ENCODE measurements around the gene PKP3.
"Not testable (repeated sequence)": the region's sequence is repeated elsewhere in the genome, so short reads cannot be mapped to it uniquely, and the experiment has no call there.

The PKP3 gene

DNA sequence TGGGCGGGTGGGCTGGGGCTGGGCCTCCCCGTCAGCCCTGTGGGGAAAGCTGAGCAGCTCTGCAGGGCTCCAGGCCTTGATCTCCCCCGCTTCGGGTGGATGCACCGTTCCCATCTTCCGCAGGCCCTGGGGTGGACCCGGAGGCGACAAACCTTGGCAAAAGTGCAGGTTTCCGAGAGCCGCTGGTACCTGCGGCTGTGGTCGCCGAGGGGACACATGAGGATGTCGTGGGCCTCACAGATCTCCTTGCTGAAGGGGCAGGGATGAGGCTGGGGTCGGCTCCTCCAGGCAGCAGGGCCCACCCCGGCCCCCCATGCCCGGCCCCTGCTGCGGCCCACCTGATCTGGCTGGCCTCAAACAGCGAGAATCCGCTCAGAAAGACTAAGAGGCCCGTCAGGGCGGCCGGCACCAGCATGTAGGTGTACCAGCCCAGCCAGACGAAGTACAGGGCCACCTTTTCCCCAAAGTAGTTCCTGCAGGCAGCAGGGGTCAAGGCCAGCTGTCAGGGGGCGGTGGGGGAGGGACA, 36.0 kb downstream of the PKP3 start:
- no peak for DNase-seq (ENCODE audit: low spot score)

DNA sequence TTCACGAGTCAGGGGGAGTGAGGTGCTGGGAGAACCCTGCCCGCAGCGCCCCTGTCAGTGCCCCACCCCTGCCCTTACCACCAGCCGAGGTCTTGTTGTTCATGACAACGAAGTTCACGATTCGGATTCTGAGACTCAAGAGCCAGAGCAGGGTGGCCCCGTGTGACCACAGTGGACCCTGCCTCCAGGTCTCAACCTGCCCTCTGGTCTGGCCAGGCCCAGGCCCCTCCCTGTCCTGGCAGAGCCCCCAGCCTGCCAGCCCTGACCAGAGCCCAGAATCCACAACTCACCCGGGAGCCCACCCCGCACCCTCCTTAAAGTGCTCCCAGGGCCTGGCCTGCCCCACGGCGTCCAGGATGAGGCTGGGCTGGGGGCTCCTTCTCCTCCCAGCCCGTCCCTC, 37.9 kb downstream of the PKP3 start:
- no peak for DNase-seq (ENCODE audit: low spot score)

DNA sequence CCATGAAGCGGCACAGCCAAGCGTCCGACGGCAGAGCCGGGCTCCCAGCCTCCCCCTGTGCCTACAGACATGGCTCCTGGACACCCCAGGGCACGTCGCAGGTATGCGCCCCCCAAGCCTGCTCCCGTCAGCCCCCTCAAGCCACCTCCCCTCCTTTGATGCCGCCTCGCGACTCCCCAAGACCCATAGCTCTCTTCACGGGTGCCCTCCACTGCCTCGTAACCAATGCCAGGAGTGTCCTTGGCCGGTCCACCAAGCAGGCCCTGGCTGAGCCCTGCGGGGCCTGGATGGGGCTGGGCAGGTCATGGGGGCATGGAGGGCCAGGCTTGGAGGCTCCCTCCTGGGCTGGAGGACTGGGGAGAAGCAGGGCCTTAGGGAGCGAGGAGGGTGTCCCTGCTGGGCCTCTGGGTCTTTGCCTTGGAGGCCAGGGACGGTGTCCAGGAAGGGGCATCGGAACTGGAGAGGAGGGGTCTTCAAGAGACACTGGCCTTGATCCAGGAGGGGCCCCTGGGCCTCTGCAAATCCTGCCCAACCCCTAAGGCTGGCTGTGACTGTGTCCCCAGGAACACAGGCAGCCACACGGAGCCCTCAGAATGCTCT, 38.6 kb downstream of the PKP3 start:
- DNase-seq (ENCODE audit: low spot score): no peak

DNA sequence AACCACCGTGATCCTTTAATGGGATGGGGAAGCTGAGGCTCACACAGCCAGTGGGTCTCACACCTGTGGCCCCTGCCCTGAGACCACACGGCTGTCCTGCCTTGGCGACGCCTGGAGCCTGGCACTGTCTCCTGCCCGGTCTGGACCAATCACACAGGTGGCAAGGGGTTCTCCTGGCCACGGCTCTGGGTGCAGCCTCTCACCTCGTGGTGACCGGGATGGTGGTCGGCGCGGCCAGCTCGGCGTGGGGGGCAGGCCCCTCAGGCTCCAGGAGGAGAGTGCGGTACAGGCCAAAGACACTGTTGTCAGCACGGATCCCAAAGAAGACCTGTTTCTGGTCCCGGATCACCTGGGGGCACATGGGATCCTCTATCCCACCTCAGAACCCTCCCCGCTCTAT, 39.1 kb downstream of the PKP3 start:
- DNase-seq (ENCODE audit: low spot score): no peak

DNA sequence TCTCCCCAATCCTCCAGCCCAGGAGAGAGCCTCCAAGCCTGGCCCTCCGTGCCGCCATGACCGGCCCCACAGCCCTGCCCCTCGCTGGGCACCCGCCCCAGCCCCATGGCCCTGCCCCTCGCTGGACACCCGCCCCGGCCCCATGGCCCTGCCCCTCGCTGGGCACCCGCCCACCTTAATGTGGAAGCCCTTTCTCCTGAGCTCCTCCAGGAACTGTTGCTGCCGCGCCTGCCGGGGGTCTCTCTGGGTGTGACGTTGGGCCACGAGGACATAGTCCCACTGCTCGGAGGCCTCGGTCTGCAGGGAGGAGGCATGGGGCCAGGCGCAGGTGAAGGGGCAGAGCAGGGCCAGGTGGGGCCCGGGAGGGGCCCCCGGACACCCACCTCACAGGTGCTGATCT, 39.6 kb downstream of the PKP3 start:
- no peak for DNase-seq (ENCODE audit: low spot score)

DNA sequence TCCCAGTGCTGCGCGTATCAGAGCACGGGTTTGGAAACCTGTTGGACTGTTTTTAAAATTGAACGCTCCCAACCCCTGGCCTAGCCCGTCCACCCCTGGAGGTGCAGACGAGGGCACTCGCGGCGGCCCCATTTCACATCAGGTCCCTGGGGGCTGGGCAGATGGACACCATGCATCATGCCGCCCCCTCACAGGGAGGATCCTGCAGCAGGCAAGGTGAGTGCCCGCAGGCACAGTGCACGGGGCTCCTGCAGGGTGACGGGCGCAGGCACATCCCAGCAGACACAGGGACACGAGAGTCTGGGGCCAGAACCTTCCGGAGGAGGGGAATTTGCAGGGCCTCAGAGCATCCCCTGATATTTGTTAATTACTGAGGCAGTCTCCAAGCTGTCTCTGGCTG, 40.5 kb downstream of the PKP3 start:
- DNase-seq (ENCODE audit: low spot score): no peak

DNA sequence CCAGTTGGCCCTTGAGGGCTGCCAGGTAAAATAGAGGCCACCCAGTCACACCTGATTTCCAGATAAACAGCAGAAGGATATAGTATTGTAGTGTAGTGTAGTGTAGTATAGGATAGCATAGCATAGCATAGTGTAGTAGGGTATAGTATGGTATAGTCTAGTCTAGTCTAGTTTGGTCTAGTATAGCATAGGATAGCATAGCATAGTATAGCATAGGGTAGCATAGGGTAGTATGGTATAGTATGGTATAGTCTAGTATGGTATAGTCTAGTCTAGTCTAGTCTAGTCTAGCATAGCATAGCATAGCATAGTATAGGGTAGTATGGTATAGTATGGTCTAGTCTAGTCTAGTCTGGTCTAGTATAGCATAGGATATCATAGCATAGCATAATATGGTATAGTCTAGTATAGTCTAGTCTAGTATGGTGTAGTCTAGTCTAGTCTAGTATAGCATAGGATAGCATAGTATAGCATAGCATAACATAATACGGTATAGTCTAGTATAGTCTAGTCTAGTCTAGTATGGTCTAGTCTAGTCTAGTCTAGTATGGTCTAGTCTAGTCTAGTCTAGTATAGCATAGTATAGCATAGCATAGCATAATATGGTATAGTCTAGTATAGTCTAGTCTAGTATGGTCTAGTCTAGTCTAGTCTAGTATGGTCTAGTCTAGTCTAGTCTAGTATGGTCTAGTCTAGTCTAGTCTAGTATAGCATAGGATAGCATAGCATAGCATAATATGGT, 41.2 kb downstream of the PKP3 start:
- not testable (repeated sequence) for DNase-seq (ENCODE audit: low spot score)

DNA sequence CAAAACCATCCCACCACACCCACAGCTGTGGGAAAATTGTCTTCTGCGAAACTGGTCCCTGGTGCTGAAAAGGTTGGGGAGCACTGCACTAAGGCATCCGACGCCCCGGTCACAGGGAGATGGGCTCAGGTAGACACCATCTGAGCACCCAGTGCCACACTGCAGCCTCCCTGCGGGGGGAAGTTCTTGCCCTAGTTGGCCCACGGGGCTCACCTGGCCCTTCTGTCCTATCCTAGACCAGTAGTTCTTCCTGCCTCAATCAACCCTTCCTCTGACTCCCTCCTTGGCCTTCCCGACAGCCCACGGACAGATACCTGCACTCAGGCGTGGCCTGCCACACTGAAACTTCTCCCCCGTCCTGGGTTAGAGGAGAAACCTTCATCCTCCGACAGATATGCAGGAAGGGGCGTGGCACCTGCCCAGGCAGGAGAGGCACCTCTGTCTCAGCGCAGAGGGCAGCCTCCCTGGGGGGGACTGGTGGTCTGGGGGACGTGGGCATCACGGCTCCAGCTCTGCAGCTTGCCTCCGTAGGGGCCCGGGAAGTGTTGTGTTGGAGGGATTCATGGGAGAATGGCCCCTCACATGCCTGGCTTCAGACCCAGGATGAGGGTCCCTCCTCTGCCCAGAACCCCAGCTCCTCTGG, 43.3 kb downstream of the PKP3 start:
- DNase-seq (ENCODE audit: low spot score): no peak

DNA sequence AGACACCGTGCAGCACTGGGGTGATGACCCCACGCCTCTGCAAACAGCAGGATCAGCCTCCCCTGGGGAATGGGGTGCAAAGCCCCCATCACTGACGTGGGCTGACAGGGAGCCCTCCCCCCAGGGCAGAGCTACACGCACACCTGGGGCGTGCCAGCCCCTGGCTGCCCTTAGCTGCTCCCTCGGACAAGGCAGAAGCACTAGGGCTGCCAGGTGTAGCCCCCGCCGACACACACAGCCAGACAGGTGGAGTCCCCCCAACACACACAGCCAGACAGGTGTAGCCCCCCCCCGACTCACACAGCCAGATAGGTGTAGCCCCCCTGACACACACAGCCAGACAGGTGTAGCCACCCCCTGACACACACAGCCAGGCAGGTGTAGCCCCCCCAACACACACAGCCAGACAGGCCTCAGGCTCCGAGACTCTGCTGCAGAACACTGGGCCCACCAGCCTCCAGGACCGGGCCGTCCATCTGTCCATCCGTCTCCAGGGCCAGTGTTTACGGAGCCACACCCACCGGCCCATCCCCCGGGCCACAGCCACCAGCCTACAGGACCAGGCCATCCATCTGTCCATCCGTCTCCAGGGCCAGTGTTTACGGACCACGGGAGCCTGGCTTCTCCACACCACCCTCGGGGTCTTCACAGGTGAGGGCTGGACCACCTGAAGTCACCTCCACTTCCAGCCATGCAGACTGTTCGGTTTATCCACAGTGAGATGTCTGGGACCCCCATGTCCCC, 44.3 kb downstream of the PKP3 start:
- DNase-seq (ENCODE audit: low spot score): no peak

DNA sequence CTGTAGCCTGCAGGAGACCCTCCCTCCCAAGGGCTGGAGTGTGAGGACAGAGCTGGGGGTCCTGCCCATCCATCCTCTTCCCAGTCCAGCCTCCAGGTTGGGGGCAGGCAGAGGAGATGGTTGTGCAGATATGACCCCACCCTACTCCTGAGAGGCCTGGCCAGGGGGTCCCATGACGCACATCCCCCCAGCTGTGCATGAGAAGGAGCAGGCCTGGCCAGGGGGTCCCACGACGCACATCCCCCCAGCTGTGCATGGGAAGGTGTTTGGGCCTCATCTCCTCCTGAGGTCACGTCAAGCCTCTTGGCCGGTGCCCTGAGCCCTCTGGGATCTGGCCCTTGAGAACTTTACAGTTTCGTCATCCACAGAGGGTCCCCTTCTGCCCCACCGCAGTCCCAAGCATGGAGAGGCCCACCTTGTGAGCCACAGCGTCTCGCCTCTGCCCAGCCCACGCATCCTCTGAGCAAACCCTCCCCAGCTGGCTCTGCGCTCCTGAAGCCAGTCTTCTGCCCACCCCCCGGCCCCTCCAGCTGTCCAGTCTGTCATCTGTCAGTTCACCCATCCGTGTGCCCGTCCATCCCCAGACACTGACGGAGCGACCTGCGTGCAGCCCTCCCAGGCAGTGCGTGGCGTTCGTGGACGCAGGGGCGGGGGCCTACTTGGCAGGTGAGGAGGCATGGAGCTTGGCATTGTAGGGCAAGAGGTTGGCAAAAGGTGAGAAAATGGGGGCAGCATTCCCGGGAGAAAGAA, 45.5 kb downstream of the PKP3 start:
- DNase-seq (ENCODE audit: low spot score): no peak

DNA sequence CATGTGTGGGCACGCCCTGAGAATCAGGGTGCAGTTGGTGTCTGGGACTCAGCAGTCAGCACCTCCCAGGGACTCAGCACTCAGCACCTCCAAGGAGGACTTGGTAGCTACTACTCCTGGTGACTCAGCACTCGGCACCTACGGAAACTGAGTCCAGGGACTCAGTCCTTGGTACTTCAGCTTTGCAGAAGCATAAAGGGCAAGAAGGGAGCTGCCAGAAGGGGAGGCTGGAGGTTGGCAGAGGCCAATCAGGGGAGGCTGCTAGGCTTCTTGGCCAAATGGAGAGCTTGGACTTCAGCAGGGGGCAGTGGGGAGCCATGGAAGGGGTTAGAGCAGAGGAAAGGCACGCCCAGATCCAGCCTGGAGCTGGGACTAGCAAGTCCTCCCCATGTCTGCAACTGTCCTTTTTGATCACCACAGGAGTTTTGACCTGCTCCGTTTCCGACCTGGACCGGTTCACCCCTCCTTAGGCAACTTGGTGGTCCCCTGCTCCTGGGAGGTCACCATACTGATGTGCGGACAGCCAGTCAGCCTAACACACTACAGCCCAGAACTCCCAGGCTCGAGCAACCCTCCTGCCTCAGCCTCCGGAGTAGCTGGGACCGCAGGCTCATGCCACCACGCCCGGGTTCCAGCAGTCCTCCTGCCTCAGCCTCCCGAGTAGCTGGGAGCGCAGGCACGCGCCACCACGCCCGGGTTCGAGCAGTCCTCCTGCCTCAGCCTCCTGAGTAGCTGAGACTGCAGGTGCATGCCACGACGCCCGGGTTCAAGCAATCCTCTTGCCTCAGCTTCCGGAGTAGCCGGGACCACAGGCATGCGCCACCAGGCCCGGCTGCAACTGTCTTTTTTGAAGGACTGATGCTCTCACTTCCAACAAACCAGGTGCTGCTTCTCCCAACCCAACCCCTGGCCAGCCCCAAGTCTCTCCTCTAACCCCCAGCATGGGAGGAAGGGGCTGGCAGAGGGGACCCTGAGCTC, 46.3 kb downstream of the PKP3 start:
- DNase-seq (ENCODE audit: low spot score): no peak

DNA sequence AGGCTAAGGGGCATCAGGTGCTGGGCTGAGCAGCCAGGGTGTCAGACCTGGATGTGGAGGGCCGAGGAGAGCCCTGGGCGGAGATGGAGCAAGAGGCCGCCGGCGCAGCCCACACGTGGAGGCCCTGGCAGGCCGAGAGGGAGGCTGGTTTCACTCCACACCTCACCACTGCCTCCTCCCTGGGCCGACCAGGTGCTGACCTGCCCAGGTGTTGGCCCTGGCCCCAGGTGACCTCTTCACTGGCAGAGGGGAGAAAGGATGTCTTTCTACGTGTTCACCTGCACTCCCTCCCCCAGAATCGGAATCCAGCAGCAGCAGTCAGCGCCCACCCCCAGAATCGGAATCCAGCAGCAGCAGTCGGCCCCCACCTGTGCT, 47.0 kb downstream of the PKP3 start:
- no peak for DNase-seq (ENCODE audit: low spot score)

DNA sequence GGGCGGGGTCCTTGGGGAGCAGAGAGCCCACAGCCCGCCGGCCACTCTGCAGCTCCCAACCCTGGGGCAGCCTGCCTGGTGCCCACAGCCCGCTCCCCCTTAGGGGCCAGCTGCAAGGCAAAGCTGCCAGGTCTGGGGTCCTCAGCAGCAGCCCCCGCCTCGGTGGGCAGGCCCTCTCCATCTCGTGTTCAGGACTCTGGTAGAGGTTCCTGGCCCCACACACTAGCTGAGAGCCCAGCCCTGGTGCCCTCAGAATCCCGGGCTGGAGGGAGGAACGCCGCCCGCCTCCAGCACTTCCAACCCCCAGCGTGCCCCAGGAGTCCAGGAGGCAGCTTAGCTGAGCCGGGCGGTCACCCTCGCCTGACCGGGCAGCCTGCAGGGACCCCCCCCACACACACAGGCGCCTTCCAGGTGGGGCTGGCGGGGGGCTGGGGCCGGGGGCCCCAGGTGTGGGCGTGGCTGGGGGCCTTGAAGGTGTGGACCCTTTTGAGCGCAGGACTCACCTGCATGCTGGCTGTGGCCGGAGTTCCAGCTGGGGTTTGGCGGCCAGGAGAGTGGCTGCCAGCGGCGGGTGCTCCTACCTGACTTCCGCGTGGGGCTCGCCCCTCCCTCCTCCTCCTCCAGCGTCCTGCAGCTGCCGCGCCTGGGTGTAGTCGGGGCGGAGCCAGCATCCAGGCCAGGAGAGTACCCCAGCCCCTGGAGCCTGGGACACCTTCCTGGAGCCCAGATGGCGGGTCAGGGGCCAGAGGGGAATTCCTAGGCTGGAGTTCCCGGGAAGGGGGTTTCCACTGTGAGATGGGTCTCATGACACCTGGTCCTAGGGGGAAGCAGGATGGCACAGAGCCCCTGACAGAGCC, 47.6 kb downstream of the PKP3 start, which contains the start of gene ANO9:
Gene ANO9 (minus strand): TSS at position 594 of the 857 bp plus-strand sequence. CDS start 85 bp downstream, at position 509.
- DNase-seq (ENCODE audit: low spot score): peak; percentile 53

DNA sequence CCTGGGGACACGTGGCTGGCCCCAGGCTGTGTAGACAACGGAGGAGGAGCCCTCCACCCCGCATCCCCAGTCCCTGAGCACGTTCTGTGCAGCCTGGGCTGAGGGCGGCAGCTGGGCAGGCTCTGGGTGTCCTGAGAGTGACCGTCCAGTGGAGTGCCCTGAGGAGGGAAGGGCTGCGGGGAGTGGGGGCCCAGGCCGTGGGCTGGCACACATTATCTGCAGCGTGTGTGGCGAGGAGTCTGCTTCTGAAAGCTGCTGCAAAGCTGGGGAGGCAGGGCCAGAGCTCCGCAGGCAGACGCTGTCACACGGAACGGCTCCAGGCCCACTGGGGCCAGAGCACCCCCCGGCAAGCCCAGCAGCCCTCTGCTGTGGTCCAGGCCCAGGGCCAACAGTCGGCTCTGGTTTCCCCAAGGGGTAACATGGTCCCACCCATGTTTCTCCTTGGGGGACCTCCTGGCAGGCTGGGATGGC, 48.6 kb downstream of the PKP3 start:
- DNase-seq (ENCODE audit: low spot score): no peak

DNA sequence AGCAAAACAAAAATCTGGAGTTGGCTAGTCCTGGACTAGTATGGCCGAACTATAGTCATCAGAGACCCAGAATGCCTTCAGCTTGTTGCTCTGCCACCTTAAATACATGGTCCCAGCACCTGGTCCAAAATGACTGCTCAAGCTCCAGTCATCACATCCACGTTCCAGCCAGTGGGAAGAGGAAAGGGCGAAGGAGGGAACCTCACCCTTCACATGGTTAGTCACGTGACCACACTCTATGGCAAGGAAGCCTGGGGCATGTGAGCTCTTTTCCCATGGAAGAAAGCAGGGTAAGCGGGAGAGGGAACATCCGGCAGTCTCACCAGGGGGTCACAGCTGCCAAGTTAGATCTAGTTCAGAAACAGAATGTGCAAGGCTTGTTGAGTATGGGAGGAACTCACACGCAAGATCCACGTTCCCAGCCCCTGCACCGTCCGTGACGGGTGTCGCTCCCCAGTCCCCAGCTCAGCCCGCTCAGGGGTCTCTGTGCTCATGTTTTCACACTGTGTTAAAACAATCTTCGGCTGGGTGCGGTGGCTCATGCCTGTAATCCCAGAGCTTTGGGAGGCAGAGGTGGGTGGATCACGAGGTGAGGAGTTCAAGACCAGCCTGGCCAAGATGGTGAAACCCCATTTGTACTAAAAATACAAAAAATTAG, 49.7 kb downstream of the PKP3 start:
- no peak for DNase-seq (ENCODE audit: low spot score)

DNA sequence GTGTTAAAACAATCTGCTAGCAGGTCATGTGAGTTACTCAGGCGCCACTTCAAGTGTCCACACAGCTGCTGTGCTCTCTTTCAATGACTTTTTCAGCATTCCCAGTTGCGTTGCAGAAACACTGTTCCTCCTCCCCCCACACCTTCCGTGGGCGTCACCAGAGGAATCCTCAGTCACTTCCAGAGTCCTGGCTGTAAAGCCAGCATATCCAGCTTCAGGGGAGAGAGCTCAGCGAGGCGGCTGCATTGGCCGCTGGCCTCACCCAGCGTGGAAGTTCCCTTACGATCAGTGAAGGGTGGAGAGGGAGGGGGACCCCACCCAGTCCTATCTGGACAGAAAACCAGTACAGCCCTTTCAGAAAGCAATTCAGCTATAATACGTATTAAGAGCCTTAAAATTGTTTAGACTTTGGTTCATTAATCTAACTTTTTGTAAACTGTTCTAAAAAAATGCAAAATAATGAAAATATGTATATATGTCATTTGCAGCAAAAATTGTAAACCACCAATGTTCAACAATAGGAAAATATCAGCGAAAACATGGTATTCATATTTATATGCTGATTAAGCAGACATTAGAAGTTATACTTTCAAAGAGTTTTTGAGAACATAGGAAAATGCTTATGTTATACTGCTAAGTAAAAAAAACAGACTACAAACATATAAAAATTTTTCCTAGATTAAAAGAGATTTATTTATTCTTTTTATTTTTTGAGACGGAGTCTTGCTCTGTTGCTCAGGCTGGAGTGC, 50.6 kb downstream of the PKP3 start:
- no peak for DNase-seq (ENCODE audit: low spot score)

DNA sequence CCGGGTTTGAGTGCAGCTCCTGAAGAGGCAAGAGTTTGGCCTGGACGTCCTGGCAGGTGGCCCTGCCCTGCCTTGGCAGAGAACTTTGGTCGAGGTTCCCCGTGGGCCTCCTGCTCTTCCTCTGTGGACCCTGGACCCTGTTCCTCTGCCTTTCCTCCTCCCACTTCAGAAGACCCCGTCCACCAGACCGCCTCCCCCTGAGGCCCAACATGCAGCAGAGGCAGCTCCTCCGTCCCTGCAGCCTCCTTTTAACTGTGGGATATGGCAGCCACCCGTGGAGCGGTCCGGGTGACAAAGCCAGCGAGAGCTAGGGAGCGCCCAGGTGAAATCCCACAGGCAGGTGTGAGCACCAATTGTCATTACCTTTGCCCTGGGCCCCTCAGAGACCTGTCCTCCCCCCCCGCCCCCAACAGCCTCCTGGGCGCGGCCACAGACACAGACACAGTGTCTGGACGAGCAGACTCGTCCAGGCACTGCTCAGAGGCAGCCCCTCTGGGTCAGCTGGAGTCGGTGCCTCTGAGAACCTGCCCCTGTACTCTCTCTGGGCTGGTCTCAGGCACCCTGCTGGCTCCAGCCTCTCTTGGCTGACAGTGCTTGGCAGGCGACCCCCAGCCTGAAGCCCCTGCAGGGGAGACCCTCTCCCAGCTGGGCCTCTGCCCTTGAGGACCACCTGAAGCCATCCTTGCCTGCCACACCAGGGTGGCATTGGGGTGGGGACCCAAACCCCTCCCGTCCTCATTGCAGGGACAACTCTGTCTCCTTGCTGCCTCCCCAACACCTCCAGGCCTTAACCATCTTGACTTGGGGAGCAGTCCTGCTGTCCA, 52.0 kb downstream of the PKP3 start:
- no peak for DNase-seq (ENCODE audit: low spot score)

Measured in NAMALWA (cell line).